GM10266 (cell line): ENCODE data around the gene DYNC1LI1.

Experiments used
- DNase-seq: peaks from one replicate; pipeline ENCODE4 v3.0.0; 2012; ENCODE audit errors: extremely low spot score
- CTCF ChIP-seq: IDR thresholded peaks from 2 replicates; pipeline ENCODE4 v1.5.1; 2012; ENCODE audit warnings: mild to moderate bottlenecking, low read depth; ENCODE audit not compliant: control insufficient read depth, insufficient read depth; ENCODE audit errors: missing control alignments

Gene DYNC1LI1

GRCh38 chr3:32596282-32596908 lies 25.7 kb upstream of the DYNC1LI1 start:
- DNase-seq = no peak
- no peak for TF ChIP-seq CTCF

GRCh38 chr3:32595323-32595722 lies 24.7 kb upstream of the DYNC1LI1 start:
- TF ChIP-seq CTCF = no peak
- no peak for DNase-seq

GRCh38 chr3:32593903-32594525 lies 23.4 kb upstream of the DYNC1LI1 start:
- TF ChIP-seq CTCF = no peak

GRCh38 chr3:32592696-32593353 lies 22.2 kb upstream of the DYNC1LI1 start:
- no peak for DNase-seq
- no peak for TF ChIP-seq CTCF

More at GRCh38 chr3:32593903-32594525, 23.4 kb upstream of the DYNC1LI1 start:
- DNase-seq = no peak

GRCh38 chr3:32592011-32592410 lies 21.4 kb upstream of the DYNC1LI1 start:
- no peak for DNase-seq
- no peak for TF ChIP-seq CTCF

- DNase-seq = no peak
- no peak for TF ChIP-seq CTCF
These were observed 20.5 kb upstream of the DYNC1LI1 start for GRCh38 chr3:32591186-32591585.

- no peak for DNase-seq
- no peak for TF ChIP-seq CTCF
These were observed 15.7 kb upstream of the DYNC1LI1 start for GRCh38 chr3:32586356-32586755.
